GM21717 (cell line): Measurements from ENCODE around the gene SMIM1.

Source experiments
- ATAC-seq: cut with Tn5 transposase; IDR thresholded peaks from one replicate; pipeline ENCODE4 v1.9.1; 2021; ENCODE audit warnings: mild to moderate bottlenecking, moderate library complexity; ENCODE audit not compliant: unreplicated experiment

The SMIM1 gene

GRCh38 chr1:3775490-3776230, 3.1 kb downstream of the SMIM1 start:
- no peak for ATAC-seq

DNA sequence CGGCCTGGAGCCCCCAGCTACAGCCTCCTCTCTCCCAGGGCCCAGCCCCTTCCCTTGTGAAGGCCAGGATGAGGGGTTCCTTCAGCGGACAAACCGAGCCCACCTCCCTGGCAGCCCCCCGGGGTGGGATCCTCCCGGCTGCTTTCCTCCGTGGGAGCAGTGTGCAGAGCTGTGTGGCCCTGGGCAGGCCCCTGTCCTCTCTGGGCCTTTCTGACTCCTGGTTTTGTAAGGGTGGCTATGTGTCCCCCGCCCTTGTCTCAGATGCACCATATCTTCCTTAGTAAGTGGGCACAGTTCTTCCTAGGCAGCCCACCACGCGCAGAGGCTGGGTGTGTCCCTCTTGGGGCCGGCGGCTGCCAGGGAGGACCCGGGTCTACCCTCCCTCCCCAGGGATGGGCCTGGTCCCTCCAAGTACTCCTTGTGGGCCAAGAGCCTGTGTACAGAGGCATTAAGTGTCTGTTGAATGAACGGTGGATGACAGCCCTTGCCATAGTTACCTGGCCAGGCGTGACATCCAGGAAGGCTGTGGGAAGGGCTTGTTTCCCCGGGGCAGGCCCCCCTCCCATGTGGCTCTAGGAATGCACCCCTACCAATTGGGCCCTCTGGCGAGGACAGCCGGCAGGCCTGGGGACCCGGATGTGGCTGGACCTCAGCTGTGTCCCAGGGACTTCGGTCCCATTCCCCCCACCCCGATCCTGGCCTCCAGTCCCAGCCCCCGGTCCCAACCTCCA, 3.8 kb downstream of the SMIM1 start:
- ATAC-seq: no peak

DNA sequence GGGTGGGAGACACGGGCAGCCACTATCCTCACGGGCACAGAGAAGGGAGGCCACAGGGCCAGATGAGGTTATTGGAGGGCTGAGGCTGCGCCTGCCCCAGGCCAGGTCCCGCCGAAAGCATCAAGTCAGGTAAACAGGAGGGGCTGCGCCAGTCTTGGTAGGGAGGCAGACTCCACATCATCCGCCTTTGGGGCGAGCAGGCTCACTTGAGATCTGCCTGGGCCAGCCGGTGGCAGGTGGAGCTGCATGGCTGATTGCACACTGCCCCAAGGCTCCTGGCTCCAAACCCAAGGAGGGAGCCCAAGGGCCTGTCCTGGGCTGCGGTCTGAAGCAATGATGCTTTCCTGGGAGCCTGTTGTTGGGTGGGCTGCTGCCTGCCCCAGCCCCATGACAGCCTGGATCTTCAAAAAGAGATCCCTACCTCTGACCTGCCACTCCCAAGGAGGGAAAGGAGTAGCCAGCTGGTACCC, 4.6 kb downstream of the SMIM1 start:
- ATAC-seq: no peak

DNA sequence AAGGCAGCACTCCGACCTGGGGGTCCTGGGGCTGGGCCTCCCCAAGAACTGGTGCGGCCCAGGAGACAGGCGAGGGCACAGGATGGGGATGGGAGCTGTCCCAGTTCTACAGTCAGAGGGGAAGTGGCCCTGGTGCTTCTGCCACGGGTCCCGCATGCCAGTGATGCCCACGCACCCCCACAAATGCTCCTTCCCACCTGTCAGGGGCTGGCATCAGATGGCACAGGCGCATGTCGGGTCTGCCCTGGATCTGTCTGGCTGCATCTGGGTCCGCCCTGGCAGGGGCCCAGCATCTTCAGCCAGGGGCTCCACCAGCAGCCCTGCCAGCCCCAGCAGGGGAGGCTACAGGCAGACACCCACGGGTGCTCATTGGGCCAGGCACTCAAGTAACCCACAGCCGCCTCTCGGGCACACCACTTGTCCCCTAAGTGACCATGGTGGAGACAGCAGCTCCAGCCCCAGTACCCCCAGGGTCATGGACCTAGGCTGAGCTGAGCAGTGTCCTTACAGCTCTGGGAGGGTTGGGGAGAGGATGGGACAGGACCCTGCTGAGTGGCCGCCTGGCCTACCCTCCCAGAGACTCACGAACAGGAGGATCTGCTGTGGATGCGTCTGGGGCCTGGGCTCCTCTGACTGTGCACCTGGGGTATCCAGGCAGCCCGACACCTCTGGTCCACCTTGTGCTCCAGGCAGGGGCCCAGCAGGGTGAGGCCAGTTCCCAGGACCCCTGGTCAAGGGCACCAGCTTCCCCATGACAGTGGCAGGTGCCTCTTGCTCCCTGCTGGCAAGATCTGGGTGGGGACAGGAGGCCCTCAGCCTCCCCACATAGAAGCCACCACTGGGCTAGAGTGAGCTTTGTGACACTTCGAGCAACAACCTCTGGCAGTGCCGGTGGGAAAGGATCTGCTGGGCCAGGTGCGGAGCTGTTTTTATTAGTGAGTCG, 5.4 kb downstream of the SMIM1 start:
- ATAC-seq: no peak

GRCh38 chr1:3778590-3779264, 6.2 kb downstream of the SMIM1 start:
- ATAC-seq: no peak

DNA sequence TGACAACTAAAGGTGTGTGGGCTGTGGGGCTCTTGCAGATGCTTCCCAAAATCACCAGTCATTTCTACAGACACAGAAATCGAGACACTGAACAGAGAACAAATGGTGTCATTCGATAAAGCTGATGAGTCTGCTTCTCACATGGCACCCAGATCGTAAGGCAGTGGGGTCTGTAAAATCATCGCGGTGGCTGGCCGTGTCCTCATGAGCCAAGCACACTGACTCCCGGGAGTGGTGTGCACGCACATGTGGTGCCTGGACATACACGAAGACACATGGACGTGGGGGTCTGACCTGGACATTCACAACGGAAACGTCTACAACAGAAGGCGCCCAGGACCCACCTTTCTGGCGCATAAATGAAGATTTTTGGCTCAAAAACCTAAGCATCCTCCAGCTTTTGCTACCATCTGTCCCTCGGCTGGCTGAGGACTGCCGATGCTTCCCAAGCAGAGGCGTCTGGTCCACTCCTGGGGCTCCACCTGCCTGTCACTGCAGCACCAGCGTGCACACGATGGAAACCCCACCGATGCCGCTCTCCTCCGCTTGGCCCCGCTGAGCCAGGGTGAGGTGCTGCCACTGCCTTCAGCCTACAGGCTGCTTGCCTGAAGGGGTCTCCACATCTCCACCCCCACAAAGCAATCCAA, 6.8 kb downstream of the SMIM1 start:
- no peak for ATAC-seq

GRCh38 chr1:3779912-3780416, 7.4 kb downstream of the SMIM1 start:
- ATAC-seq: no peak

DNA sequence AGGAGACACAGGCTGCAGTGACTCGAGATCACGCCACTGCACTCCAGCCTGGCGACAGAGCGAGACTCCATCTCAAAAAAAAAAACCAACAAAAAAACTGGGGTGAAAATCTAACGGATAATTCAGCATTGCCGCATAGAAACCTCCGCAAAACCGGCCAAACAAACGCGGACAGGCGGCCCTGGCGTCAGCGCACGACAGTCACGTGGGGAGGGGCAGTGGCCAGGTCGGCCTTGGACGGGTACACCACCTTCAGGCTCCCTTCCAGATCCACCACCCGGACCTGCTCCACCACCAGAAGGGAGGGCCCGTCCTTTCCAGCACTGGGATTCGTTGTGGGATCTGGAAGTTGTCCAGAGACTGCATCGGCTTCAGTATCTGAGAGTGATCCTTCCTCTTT, 8.4 kb downstream of the SMIM1 start:
- no peak for ATAC-seq

DNA sequence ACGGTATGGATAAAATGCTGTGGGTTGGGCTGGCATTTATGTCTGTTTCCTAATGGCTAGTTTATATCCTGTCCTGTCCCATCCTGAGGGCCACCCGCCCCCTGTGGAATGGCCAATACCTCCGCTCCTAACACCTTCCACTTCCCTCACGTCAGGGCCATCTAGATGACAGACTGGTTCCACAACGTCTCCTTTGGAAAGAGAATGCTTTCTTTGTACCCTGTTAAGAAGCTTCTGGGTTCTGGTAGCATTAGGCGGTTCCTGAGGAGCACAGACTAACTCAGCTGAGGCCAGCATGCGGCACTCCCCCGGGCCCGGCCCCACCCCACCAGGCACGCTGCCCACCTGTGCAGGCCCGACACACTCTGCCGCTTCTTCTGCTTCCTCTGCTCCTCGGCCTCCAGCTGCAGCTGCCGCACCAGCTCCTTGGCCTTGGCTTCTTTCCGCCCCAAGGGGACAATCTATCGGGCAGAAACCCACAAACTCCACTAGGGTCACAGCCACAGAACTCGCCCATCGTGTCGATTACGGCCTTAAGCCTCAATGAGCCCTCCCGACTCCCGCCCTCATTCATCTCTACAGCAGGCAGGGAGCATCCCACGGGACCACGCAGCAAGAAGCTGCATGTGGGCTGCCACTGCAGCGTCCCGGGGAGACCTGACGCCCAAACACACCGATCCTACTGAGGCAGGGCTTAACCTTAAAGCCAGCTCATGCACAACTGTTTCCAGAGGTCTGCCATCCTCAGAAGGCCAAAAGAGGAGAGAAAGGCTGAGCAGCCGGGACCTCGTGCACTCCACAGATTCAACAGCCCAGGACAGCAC, 11.3 kb downstream of the SMIM1 start:
- no peak for ATAC-seq

DNA sequence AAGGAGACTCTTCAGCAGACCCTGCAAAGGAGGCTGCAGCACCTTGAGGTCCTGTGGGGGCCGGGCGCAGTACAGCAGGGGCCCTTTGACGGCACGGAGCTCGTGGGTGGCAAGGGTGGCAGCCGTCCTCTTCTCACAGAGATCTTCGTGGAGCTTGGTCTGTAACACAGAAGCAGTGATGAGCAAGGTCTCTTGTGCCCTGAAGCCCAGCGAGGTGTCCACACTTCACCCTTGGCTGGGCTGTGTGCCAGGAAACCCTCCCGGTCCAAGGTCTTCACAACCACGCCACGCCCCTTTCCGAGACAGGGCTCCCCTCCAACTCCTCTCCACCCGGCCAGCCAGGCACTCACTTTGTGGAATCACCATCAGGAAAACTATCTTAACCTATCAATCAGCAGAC, 12.5 kb downstream of the SMIM1 start:
- no peak for ATAC-seq

DNA sequence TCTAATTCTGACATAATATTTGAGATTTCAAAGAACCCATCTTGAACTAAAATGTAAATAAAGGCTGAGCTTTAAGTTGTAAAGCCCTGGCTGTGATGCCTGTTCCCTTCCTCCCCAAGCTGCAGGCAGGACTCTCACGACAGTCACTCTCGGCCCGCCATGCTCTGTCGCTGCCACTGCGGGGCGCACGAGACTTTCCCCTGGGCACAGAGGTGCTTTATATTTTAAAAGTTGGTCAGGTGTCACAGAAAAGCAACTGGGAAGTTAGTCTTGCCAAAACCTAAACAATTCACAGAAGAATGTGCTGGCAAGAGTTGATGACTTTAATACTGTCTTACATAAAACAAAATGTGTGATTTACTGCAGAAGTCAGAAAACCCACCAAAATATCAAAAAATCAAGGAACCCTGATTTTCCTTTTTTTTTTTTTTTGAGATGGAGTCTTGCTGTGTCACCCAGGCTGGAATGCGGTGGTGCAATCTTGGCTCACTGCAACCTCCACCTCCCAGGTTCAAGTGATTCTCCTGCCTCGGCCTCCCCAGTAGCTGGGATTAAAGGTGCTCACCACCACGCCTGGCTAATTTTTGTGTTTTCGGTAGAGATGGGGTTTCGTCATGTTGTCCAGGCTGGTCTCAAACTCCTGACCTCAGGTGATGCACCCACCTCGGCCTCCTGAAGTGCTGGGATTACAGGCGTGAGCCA, 13.1 kb downstream of the SMIM1 start:
- ATAC-seq: no peak

- ATAC-seq: no peak
Measured at GRCh38 chr1:3786468-3787348, 14.2 kb downstream of the SMIM1 start.

- ATAC-seq: no peak
Measured at GRCh38 chr1:3787349-3787715, 14.8 kb downstream of the SMIM1 start.

- no peak for ATAC-seq
Measured at GRCh38 chr1:3787745-3788605, 15.4 kb downstream of the SMIM1 start.

GRCh38 chr1:3788756-3789420, 16.3 kb downstream of the SMIM1 start:
- no peak for ATAC-seq
